Activated CD4-positive, CD25-positive, alpha-beta regulatory T cell treated with anti-CD3 and anti-CD28 coated beads, Interleukin-2, amount 50 U/mL, for 72 hours (primary cell): Measurements from ENCODE around the gene HCFC2.
A peak's percentile ranks its signal among the peaks of the same experiment; 100 is the strongest.
"Not testable (repeated sequence)": the region's sequence is repeated elsewhere in the genome, so short reads cannot be mapped to it uniquely, and the experiment has no call there.

Experiments
- DNase-seq: peaks from one replicate; pipeline ENCODE4 v3.0.0; 2021

HCFC2 gene

GRCh38 chr12:104058802-104059201 lies 5.5 kb upstream of the HCFC2 start:
- DNase-seq, result no peak

DNA sequence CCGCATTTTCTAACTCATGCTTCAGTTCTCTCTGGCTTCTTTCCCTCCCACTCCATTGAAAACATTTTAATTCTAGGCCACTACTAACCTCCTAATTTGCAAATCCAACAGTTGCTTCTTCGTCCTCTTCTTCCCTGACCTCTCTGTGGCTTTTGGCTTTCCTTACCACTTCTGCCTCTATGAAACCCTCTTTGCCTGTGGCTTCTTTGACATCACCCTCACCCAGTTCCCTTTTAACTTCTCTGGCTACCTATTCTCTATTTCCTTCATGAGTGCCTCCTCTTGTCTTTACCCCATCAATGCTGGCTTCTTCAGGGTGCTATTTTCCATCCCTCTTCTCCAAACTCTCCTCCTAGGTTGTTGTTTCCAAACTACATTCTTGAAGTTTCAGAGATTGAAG lies 4.4 kb upstream of the HCFC2 start:
- no peak for DNase-seq

GRCh38 chr12:104060791-104061190 lies 3.5 kb upstream of the HCFC2 start:
- DNase-seq, result no peak

DNA sequence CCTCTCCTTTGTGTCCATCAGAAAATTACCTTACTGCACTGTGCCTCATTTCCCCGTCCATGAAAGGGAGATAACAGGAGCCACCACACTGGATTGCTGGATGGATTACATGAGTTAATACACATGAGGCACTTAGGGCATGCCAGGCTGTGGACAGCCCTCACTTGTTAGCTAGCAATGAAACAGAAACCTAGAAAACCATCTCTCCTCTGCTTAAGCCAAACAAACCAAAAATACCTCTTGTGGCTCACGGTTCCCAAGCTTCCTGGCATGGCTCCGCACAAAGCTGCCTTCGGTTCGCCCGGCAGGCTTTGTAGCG lies 660 bp upstream of the HCFC2 start:
- no peak for DNase-seq

DNA sequence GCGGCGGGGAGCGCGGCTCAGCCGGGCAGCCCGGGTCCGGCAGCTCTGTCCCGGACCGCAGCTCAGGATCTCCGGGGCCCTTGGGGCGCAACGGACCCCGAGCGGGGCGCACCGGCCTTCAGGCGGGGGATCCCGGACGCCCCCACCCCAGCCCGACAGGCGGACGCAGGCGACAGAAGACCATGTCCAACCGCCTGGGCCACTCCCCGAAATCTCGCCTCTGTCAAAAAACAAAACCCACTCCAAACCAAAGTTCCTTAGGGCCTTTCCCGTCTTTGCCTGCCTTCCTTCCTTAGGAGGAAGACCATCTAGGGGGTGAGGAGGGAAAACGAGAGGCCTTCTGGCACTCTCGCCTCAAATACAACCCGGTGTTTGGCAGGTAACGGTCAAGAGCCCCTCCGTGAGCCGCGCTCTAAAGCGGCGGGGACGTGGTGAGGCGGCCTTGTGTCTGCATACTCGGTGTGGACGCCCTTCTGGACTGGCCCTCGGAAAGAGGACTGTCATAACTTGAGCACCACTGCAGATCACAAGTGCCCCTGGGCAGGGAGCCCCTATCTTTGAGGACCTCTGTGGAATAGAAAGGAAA lies 604 bp downstream of the HCFC2 start:
- no peak for DNase-seq

- no peak for DNase-seq
Measured at GRCh38 chr12:104072099-104072498, 7.8 kb downstream of the HCFC2 start.

- DNase-seq, result no peak
Measured at GRCh38 chr12:104073699-104074098, 9.4 kb downstream of the HCFC2 start.

DNA sequence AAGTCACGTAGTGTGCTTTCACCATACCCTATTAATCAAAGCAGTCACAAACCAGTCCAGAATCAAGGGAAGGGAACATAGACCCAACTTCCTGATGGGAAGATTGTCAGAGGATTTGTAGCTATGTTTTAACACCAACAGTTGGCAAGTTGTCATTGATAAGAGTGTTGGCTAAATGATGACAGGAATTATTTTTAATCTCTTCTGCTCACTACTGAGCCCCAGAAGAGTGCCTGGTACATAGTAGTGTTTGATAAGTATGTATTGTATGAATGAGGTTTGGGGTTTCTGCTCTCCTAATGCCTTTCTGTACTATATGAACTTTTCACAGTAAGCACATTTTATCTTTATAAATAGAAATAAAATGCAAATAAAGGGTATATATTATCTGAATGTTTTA lies 14.7 kb downstream of the HCFC2 start:
- DNase-seq, result no peak

- no peak for DNase-seq
Measured at GRCh38 chr12:104080764-104081163, 16.4 kb downstream of the HCFC2 start.

DNA sequence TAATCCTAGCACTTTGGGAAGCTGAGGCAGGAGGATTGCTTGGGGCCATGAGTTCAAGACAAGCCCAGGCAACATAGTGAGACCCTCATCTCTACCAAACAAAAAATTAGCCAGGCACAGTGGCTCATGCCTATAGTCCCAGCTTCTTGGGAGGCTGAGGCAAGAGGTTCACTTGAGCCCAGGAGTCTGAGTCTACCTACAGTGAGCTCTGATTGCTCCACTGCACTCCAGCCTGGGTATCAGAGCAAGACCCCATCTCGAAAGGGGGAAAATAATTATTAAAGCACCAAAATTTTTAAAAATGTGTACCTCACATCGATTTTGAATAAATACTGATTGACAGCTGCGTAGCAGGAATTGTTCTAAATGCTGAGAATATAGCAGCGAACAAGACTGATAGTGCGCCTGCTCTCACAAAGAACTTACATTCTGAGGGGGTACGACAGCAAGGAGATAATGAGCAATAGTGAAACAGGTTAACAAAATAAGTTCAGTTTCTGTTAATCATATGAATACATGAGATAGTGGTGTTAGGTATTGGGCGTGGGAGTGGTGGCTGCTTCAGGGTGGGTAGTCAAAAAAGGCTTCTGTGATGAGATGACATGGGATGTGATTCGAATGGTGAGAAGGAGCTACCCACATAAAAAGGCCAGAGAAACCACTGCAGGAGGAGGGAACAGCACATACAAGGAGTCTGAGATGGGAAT lies 19.6 kb downstream of the HCFC2 start:
- no peak for DNase-seq

GRCh38 chr12:104090685-104091084 lies 26.4 kb downstream of the HCFC2 start:
- no peak for DNase-seq

- DNase-seq, result no peak
Measured at GRCh38 chr12:104091136-104091535, 26.8 kb downstream of the HCFC2 start.

DNA sequence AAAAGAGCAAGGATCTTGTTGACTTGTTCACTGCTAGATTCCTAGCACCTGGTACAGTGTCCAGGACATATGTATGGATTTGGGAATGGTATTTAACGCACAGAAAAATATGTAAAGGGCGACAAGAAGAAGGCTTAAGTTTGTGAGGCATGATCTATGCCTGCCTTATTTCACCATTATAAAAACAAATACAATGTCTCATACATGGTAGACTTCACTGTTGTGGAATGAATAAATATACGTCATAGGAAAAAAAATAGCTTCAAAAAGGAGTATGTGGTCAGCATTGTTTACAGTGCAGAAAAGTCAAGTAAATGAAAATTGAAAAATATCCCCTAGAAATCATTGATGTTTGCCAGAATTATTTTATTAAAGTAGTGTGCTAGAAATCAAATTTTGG lies 30.0 kb downstream of the HCFC2 start:
- DNase-seq, result no peak

DNA sequence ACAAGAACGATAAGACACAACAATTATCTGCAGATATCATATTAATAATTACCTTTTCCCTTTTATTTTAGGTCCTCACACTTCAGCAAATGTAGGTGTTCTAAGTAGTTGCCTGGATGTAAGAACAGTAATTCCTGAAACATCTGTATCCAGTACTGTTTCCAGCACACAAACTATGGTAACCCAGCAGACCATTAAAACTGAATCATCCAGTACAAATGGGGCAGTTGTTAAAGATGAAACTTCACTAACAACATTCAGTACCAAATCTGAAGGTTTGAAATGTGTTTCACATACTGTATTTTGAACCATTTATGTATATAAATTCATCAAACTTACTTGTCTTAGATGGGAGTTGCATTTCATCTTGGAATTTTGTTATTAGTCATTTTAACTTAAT lies 31.0 kb downstream of the HCFC2 start:
- DNase-seq, result no peak

DNA sequence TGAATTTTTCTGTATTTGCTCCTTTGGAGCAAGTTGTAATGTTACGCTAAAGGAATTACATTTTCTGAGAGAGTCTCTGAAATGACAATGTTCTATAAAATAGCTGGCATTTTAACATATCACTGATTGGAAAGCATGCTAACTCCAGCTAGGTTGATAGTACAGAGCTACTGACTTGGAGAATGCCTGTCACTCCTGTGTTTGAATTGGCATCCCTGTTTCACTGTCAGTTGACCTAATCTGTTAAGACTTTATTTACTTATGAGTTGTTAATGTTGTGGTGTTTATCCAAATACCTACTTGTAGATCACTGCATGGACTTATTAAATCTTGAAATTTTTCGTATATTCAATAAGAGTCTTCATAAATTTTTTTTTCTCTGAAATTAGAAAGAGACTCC lies 33.6 kb downstream of the HCFC2 start:
- DNase-seq, result no peak

DNA sequence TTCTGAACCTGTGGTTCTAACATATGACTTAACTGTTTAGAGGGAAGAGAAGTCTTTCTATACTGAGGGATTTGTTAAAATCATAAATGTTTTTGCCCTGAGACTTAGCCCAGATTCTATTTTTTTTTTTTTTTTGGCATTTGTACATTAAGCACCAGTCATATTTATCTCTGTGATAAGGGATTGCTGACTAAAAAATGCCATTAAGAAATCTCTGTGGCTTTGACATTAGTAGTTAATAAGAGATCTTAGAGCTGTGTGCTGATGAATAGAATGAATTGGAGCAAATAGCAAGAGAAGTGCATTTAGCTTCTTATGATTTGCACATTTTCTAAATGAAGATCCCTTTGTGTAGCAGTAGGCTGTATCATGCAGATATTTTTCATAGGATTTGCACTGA lies 41.1 kb downstream of the HCFC2 start:
- no peak for DNase-seq

- no peak for DNase-seq
Measured at GRCh38 chr12:104106965-104107364, 42.6 kb downstream of the HCFC2 start.

DNA sequence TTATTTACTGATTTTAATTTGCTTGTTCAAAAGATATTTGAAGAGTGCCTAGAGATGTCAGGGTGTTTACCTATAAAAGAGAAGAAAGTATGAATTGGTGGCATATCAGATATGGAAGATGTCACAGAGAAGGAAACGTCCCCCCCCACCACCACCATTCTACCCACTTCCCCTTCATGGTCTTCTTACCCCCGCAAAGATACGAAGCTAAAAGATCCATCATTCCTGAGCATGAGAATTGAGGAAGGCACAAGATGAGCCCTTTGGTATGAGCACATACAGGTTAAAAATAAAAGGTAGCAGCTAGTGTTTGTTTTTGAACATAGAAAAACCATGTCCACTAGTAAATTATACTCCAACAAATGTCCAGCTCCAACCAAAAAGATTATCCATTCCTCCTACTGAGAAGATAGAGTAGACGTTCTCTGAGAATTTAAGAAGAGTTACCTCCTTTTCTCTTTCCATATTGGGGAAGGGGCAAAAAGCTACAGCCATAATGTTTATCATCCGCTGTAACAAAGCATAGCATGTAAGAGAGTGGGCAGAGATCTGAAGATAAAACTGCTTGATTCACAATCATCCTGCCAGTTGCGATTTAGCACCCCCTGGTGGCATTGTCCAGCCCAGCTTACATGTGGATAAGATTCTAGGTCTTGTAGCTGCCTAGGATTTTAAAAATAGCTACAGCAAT lies 44.6 kb downstream of the HCFC2 start:
- DNase-seq, result peak; percentile 80

DNA sequence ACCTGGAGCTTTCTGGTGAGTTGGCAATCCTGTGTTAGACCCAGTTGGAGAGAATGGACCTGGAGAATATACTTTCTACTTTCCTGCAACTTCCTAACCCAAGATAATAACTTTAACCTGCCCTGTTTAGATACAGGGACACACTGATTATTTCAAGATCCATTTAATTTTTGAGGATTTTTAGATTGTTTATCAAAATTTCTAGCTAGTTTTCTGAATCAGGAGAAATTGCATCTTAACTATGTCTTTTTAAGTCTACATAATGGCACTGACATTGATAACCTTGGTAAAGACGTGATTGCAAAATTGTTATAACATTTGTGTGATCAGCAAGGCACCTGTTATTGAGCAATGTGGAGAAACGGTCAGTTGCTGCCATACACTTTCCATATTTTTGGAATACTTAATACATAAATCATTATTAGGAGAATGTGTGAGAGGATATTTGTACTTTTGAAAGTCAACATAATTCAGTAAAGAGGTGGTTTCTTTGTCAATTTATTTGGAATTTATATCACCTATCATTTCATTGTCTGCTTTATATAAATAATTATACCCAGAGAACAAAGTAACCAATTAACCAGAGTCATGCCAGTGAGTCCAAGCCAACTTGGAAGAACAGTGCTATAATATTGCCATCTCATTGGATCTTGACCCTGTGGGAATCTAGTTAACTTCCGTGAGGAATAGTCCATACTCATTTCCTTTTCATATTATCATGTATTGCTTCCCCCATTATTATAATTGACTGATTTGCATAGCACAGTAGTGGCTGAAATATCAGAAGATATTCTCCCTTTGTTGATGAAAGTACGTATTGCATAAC lies 45.3 kb downstream of the HCFC2 start:
- no peak for DNase-seq

DNA sequence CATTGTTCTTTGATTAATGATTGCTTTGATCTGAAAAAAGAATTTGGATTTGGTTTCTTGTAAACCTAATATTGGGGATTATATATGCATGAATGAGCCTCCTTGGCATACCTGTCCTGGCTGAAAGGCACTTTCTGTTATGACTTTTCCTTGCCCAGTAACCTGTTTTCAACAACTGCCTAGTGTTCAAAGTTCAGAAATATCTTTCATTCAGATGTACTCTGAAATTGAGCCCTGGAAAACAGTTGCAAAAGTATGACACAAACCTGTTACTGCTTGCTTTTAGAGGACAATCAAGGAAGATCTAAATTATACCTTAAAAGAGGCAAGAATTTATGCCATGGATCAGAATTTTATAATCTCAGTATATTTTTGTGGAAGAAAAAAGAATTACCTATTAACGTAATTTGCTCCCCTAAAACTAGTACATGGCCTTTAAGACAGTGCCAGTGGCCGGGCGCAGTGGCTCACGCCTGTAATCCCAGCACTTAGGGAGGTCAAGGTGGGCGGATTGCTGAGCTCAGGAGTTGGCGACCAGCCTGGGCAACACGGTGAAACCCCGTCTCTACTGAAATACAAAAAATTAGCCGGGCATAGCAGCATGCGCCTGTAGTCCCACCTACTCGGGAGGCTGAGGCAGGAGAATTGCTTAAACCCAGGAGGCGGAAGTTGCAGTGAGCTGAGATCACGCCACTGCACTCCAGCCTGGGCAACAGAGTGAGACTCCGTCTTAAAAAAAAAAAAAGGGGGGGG lies 50.7 kb downstream of the HCFC2 start:
- DNase-seq, result not testable (repeated sequence)

- DNase-seq, result no peak
Measured at GRCh38 chr12:104115587-104115975, 51.2 kb downstream of the HCFC2 start.

GRCh38 chr12:104121001-104121400 lies 56.7 kb downstream of the HCFC2 start:
- no peak for DNase-seq

DNA sequence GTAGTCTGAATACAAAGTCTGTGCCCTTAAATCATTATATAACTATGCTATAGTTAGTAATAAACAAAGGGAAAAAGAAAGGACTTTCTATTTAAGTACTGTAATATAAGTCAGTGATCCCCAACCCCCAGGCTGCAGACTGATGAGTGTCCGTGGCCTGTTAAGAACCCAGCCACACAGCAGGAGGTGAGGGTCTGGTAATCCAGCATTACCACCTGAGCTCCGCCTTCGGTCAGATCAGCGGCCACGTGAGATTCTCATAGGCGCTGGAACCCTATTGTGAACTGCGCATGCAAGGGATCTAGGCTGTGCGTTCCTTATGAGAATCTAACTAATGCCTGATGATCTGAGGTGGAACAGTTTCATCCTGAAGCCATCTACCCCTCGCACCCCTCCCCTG lies 58.0 kb downstream of the HCFC2 start:
- no peak for DNase-seq
